Liver (tissue), 9 donors: ENCODE results near the gene RNF212. TPM values are rescaled to one million over a fixed set of nuclear protein-coding genes. Genes with fewer than 3 reads are reported as not detected.

Source experiments
- DNase-seq: peaks from one replicate; pipeline ENCODE4 v3.0.0-alpha.2; 2017; ENCODE audit warnings: low spot score
- H3K27ac ChIP-seq, 2 donors: one replicate each; pipeline ENCODE4 v1.7.0; 2013; ENCODE audit warnings: inconsistent platforms in 2 of 2, low read length in 2 of 2, control low read depth in 1 of 2, low read depth in 1 of 2, mild to moderate bottlenecking in 1 of 2
- H3K27me3 ChIP-seq, 4 donors: one replicate each; pipeline versions ENCODE4 v1.6.1 to v1.7.0; 2013; ENCODE audit warnings: low read length in 3 of 4, inconsistent platforms in 1 of 4, mild to moderate bottlenecking in 1 of 4, moderate library complexity in 1 of 4; ENCODE audit not compliant: control insufficient read depth in 4 of 4, insufficient read depth in 4 of 4
- H3K36me3 ChIP-seq, 4 donors: one replicate each; pipeline versions ENCODE4 v1.6.1 to v1.7.0; 2013; ENCODE audit warnings: low read length in 3 of 4, mild to moderate bottlenecking in 3 of 4, low read depth in 1 of 4, moderate library complexity in 1 of 4; ENCODE audit not compliant: control insufficient read depth in 4 of 4, insufficient read depth in 3 of 4
- H3K4me1 ChIP-seq, 4 donors: one replicate each; pipeline versions ENCODE4 v1.6.1 to v1.7.0; 2013; ENCODE audit warnings: low read length in 3 of 4, mild to moderate bottlenecking in 3 of 4, moderate library complexity in 1 of 4; ENCODE audit not compliant: control insufficient read depth in 4 of 4, insufficient read depth in 4 of 4
- H3K4me3 ChIP-seq, 3 donors: one replicate each; pipeline versions ENCODE4 v1.6.1 to v1.7.0; 2013; ENCODE audit warnings: low read length in 3 of 3, control low read depth in 1 of 3, low read depth in 1 of 3, mild to moderate bottlenecking in 1 of 3
- H3K9ac ChIP-seq, 2 donors: one replicate each; pipeline ENCODE4 v1.7.0; 2013; ENCODE audit warnings: low read length in 2 of 2, mild to moderate bottlenecking in 2 of 2, moderate library complexity in 2 of 2, control low read depth in 1 of 2, low read depth in 1 of 2
- H3K9me3 ChIP-seq, 4 donors: one replicate each; pipeline versions ENCODE4 v1.6.1 to v1.7.0; 2013; ENCODE audit warnings: low read length in 3 of 4; ENCODE audit not compliant: control insufficient read depth in 4 of 4
- ATF3 ChIP-seq: IDR thresholded peaks from 2 replicates; pipeline ENCODE4 v1.6.1; 2016; ENCODE audit warnings: antibody characterized with exemption
- CTCF ChIP-seq: fragments of 150-350 bp; IDR thresholded peaks from 2 replicates; pipeline ENCODE4 v1.5.1; 2017; ENCODE audit warnings: improper control_type of control experiment, low read depth, low read length; ENCODE audit not compliant: missing input control
- EGR1 ChIP-seq, 2 donors: IDR thresholded peaks; 2 replicates each; pipeline ENCODE4 v1.6.1; 2016 to 2018; ENCODE audit warnings: antibody characterized with exemption in 2 of 2, low read depth in 2 of 2
- FOXA1 ChIP-seq: IDR thresholded peaks from 2 replicates; pipeline ENCODE4 v1.6.1; 2016; ENCODE audit warnings: antibody characterized with exemption
- FOXA2 ChIP-seq: IDR thresholded peaks from 2 replicates; pipeline ENCODE4 v1.6.1; 2016; ENCODE audit warnings: antibody characterized with exemption
- GABPA ChIP-seq, 2 donors: IDR thresholded peaks in 1 of 2; conservative IDR thresholded peaks in 1 of 2; 2 replicates each; pipeline ENCODE4 v1.6.1; 2016; ENCODE audit warnings: antibody characterized with exemption in 2 of 2, mild to moderate bottlenecking in 1 of 2, moderate library complexity in 1 of 2
- HNF4A ChIP-seq, 2 donors: conservative IDR thresholded peaks; 2 replicates each; pipeline ENCODE4 v1.6.1; 2016; ENCODE audit warnings: antibody characterized with exemption in 2 of 2, mild to moderate bottlenecking in 2 of 2
- HNF4G ChIP-seq: IDR thresholded peaks from 2 replicates; pipeline ENCODE4 v1.6.1; 2016; ENCODE audit warnings: antibody characterized with exemption
- JUND ChIP-seq, 2 donors: IDR thresholded peaks; 2 replicates each; pipeline ENCODE4 v1.6.1; 2016; ENCODE audit warnings: antibody characterized with exemption in 2 of 2
- MAX ChIP-seq: IDR thresholded peaks from 2 replicates; pipeline ENCODE4 v1.6.1; 2016; ENCODE audit warnings: antibody characterized with exemption
- NR2F2 ChIP-seq: IDR thresholded peaks from 2 replicates; pipeline ENCODE4 v1.6.1; 2016; ENCODE audit warnings: antibody characterized with exemption
- RAD21 ChIP-seq, 2 donors: IDR thresholded peaks; 2 replicates each; pipeline ENCODE4 v1.6.1; 2016; ENCODE audit warnings: antibody characterized with exemption in 2 of 2, mild to moderate bottlenecking in 2 of 2
- REST ChIP-seq: IDR thresholded peaks from 2 replicates; pipeline ENCODE4 v1.6.1; 2016; ENCODE audit warnings: antibody characterized with exemption, mild to moderate bottlenecking
- RXRA ChIP-seq, 2 donors: IDR thresholded peaks; 2 replicates each; pipeline ENCODE4 v1.6.1; 2017 to 2018; ENCODE audit warnings: antibody characterized with exemption in 2 of 2, mild to moderate bottlenecking in 1 of 2
- SP1 ChIP-seq: IDR thresholded peaks from 2 replicates; pipeline ENCODE4 v1.6.1; 2018; ENCODE audit warnings: antibody characterized with exemption, mild to moderate bottlenecking
- TAF1 ChIP-seq: conservative IDR thresholded peaks from 2 replicates; pipeline ENCODE4 v1.6.1; 2016; ENCODE audit warnings: antibody characterized with exemption, mild to moderate bottlenecking
- YY1 ChIP-seq: IDR thresholded peaks from 2 replicates; pipeline ENCODE4 v1.6.1; 2016; ENCODE audit warnings: antibody characterized with exemption, mild to moderate bottlenecking
- ZBTB33 ChIP-seq: IDR thresholded peaks from 2 replicates; pipeline ENCODE4 v1.6.1; 2016; ENCODE audit warnings: antibody characterized with exemption
- WGBS: extraction: QIAGEN DNeasy Blood & Tissue Kit; methylation state at CpG from one replicate; pipeline ENCODE4 v1.1.7; 2013; 5-methylcytosine and 5-hydroxymethylcytosine counted together
- polyA plus RNA-seq, 2 donors: library from polyadenylated mRNA; stranded (reverse) in 1 of 2; unstranded in 1 of 2; fragments of 200-250 nt in 1 of 2; fragments of >200 nt in 1 of 2; fragmentation: Nextera tagmentation in 1 of 2; extraction: Ambion mirVana in 1 of 2; gene quantifications; one replicate each; pipeline versions ENCODE4 v1.2.1 to v1.2.3, GENCODE V29; 2013 to 2015
- total RNA-seq, 2 donors: library from RNA; depleted of rRNA; stranded (reverse); fragments of >200 nt; gene quantifications; one replicate each; pipeline ENCODE4 v1.2.3, GENCODE V29; 2014
- donor health status: healthy.
- donor health status: healthy.
- donor health status: healthy.
- donor health status: healthy.
- donor health status: healthy.

The RNF212 gene
- total and polyA plus RNA-seq, 4 donors, result 0.32 to 0.47 (median 0.38) TPM; not detected in 1

GRCh38 chr4:1036095-1036494 lies 77.3 kb downstream of the RNF212 start:
- Histone ChIP-seq H3K4me3 (no peak overlapping the region), H3K27me3 (peaks cover 0 to 3% (median 0%) of the 10 kb centered on the region in 4 donors), H3K9me3 (no peaks in the 10 kb centered on the region), H3K36me3 (no peaks in the 10 kb centered on the region), H3K9ac (no peak overlapping the region), H3K4me1 (no peaks in the 10 kb centered on the region), H3K27ac (no peak overlapping the region)
- no peak for DNase-seq
- TF ChIP-seq NR2F2, result no peak
- no peak for TF ChIP-seq GABPA (IDR thresholded peaks at IDR 0.05 in 1 of 2, conservative IDR thresholded peaks at IDR 0.05 in 1 of 2)
- TF ChIP-seq FOXA1, result no peak
- no peak for TF ChIP-seq ATF3
- no peak for TF ChIP-seq HNF4A (conservative IDR thresholded peaks at IDR 0.05)
- TF ChIP-seq RXRA (IDR thresholded peaks at IDR 0.05), result no peak
- TF ChIP-seq EGR1 (IDR thresholded peaks at IDR 0.05; ENCODE audit: low read depth in 2 of 2), result no peak
- no peak for TF ChIP-seq REST
- no peak for TF ChIP-seq HNF4G
- no peak for TF ChIP-seq CTCF
- no peak for TF ChIP-seq MAX
- no peak for TF ChIP-seq RAD21 (IDR thresholded peaks at IDR 0.05)
- no peak for TF ChIP-seq FOXA2
- no peak for TF ChIP-seq ZBTB33
- no peak for TF ChIP-seq YY1
- no peak for TF ChIP-seq TAF1
- TF ChIP-seq JUND (IDR thresholded peaks at IDR 0.05), result no peak
- TF ChIP-seq SP1, result no peak
- WGBS, result 87% methylated on average over 15 of the region's 15 CpGs
